Heart left ventricle (tissue), 13 donors: ENCODE results near the gene HOXA2.

Experiments used
- POLR2A ChIP-seq, 2 donors: fragments of 450-650 bp; IDR thresholded peaks; one replicate each; pipeline ENCODE4 v1.6.1; 2017; ENCODE audit warnings: antibody characterized with exemption in 2 of 2, mild to moderate bottlenecking in 2 of 2, moderate library complexity in 2 of 2
- TF ChIP-seq, protein P1 (sequence below), 12 donors: fragments of 200-600 bp; sonication (generic) in 4 of 12; IDR thresholded peaks; one replicate each; pipeline versions ENCODE4 v1.5.0 to v1.8.0; 2018 to 2022; ENCODE audit warnings: antibody characterized with exemption in 12 of 12, mild to moderate bottlenecking in 5 of 12
- donor health status: ischemic (EF 13 %, LVEDD 7.1; RV severe dilation, severe dysfunction).
- donor health status: DM: no; HTN: yes; CAD: no.
- donor health status: DM: no; HTN: no; CAD: no.
- donor health status: ischemic (EF 25% LVEDD 6.9; RV normal size, moderate dysfunction).
- donor health status: ischemic (EF 25% LVEDD 5.7; RV mildly dilated, moderate dysfunction).
- donor health status: ischemic (EF 35%, LVEDD 5.7; RV mildly dilated, moderate dysfunction).
- donor health status: nonischemic (EF 11% LVEDD 7.7; RV severe dilation, severe dysfunction).
- donor health status: DM: yes; HTN: yes; CAD: no.
- donor health status: PGD.
- donor health status: ischemic (EF 29% LVEDD 5.4; RV normal size, mild dysfunction).
- donor health status: nonischemic (EF 23%, LVEDD 6.1; RV moderate dilation, normal function).

DNA sequence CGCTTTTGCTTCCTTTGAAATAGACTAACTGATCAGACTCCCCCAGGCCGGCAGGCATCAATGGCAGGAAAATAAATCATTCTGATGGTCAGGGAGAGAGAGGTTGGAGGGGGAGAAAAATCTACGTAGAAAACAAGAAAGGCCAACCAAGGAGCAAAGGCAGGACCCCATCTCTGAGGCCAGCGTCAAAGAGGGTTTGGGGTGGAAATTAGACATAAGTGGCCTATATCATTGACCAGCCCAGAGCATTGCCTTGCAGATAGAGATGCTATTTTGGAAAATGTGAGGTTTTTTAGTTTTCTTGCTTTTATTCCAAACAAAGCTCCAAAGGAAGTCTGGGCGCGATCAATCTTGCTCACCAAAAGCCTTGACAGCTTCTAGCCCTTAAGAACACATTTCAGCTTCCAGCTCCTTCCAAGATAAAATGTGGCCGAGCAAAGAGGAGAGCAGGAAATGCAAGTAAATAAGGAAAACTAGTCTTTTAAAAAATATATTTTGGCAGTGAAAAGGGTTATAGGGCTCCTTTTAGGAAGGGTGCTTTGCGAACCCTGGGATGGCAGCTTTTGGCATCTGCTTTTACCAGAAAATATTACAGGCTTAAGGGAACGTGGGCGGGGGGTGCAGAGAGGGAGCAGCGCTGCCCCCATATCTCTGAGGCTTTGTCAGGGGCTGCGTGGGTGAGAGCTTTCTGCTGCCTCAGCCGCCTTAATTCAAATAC, 2.0 kb upstream of the HOXA2 start:
- TF ChIP-seq POLR2A (IDR thresholded peaks at IDR 0.05), result no peak
- TF ChIP-seq, protein P1, sequence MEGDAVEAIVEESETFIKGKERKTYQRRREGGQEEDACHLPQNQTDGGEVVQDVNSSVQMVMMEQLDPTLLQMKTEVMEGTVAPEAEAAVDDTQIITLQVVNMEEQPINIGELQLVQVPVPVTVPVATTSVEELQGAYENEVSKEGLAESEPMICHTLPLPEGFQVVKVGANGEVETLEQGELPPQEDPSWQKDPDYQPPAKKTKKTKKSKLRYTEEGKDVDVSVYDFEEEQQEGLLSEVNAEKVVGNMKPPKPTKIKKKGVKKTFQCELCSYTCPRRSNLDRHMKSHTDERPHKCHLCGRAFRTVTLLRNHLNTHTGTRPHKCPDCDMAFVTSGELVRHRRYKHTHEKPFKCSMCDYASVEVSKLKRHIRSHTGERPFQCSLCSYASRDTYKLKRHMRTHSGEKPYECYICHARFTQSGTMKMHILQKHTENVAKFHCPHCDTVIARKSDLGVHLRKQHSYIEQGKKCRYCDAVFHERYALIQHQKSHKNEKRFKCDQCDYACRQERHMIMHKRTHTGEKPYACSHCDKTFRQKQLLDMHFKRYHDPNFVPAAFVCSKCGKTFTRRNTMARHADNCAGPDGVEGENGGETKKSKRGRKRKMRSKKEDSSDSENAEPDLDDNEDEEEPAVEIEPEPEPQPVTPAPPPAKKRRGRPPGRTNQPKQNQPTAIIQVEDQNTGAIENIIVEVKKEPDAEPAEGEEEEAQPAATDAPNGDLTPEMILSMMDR (IDR thresholded peaks at IDR 0.05), result no peak
